ENCODE measurements around the gene DENND1A.
A peak's percentile ranks its signal among the peaks of the same experiment; 100 is the strongest.
"Not testable (repeated sequence)": the region's sequence is repeated elsewhere in the genome, so short reads cannot be mapped to it uniquely, and the experiment has no call there.

The DENND1A gene

GRCh38 chr9:123445981-123446610, 483.8 kb downstream of the DENND1A start:
- no peak for DNase-seq

GRCh38 chr9:123445116-123445515, 484.8 kb downstream of the DENND1A start:
- no peak for DNase-seq

GRCh38 chr9:123441769-123442168, 488.2 kb downstream of the DENND1A start:
- DNase-seq: no peak

- DNase-seq: no peak
Observed at GRCh38 chr9:123440256-123440655, 489.7 kb downstream of the DENND1A start.

GRCh38 chr9:123438821-123439220, 491.1 kb downstream of the DENND1A start:
- no peak for DNase-seq

- DNase-seq: peak in 2 of 3 donors; percentile 4 to 8
Observed at GRCh38 chr9:123438321-123438720, 491.6 kb downstream of the DENND1A start.

- no peak for DNase-seq
Observed at GRCh38 chr9:123437201-123437600, 492.7 kb downstream of the DENND1A start.

GRCh38 chr9:123435471-123435870, 494.5 kb downstream of the DENND1A start:
- DNase-seq: no peak

GRCh38 chr9:123434619-123435240, 495.2 kb downstream of the DENND1A start:
- DNase-seq: no peak

GRCh38 chr9:123432331-123433236, 497.3 kb downstream of the DENND1A start:
- DNase-seq: no peak

- no peak for DNase-seq
Observed at GRCh38 chr9:123431581-123431980, 498.3 kb downstream of the DENND1A start.

GRCh38 chr9:123428450-123428849, 501.5 kb downstream of the DENND1A start:
- DNase-seq: not testable (repeated sequence)

- peak in 1 of 3 donors; percentile 11 for DNase-seq
Observed at GRCh38 chr9:123426406-123426805, 503.5 kb downstream of the DENND1A start.

- DNase-seq: no peak
Observed at GRCh38 chr9:123425836-123426365, 504.0 kb downstream of the DENND1A start.

- DNase-seq: no peak
Observed at GRCh38 chr9:123425261-123425821, 504.6 kb downstream of the DENND1A start.

- no peak for DNase-seq
Observed at GRCh38 chr9:123424552-123425225, 505.2 kb downstream of the DENND1A start.

GRCh38 chr9:123424131-123424530, 505.8 kb downstream of the DENND1A start:
- no peak for DNase-seq

GRCh38 chr9:123423311-123423640, 506.6 kb downstream of the DENND1A start:
- no peak for DNase-seq

- no peak for DNase-seq
Observed at GRCh38 chr9:123422635-123423310, 507.2 kb downstream of the DENND1A start.

GRCh38 chr9:123421801-123422455, 508.0 kb downstream of the DENND1A start:
- no peak for DNase-seq

GRCh38 chr9:123421186-123421585, 508.7 kb downstream of the DENND1A start:
- DNase-seq: no peak

Data from suppressor macrophage treated with lipopolysaccharide for 1 hour (primary cell).